Stimulated activated CD8-positive, alpha-beta memory T cell treated with anti-CD3 and anti-CD28 coated beads, Interleukin-4, amount 100 ng/mL, for 1 hour (primary cell): ENCODE results near the gene SNRNP48.

Experiments used
- DNase-seq, 2 donors: peaks; one replicate each; pipeline ENCODE4 v3.0.0-alpha.2; 2020; ENCODE audit warnings: low read depth in 2 of 2, low spot score in 1 of 2

Gene SNRNP48

GRCh38 chr6:7640607-7641577 lies 50.9 kb downstream of the SNRNP48 start:
- no peak for DNase-seq

GRCh38 chr6:7642791-7643190 lies 52.8 kb downstream of the SNRNP48 start:
- no peak for DNase-seq

DNA sequence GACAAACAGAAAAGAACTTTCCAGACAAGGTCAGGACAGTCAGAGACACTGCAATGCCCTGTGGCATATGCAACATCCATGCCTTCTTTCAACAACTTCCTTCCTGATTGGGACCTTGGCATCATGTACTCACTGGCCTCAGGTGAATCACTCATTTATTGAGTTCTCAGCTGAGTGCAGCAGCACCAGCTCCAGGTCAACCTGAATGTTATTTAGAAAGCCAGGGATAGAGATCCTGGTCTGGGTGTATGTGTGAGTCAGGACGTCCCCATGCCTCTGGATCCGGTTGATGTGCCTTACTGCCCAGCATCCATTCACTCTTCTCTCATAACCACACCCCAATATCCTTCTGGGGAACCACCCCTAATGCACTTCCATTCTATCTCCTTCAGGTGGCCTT lies 54.4 kb downstream of the SNRNP48 start:
- DNase-seq = no peak

GRCh38 chr6:7646394-7646793 lies 56.4 kb downstream of the SNRNP48 start:
- DNase-seq = no peak

DNA sequence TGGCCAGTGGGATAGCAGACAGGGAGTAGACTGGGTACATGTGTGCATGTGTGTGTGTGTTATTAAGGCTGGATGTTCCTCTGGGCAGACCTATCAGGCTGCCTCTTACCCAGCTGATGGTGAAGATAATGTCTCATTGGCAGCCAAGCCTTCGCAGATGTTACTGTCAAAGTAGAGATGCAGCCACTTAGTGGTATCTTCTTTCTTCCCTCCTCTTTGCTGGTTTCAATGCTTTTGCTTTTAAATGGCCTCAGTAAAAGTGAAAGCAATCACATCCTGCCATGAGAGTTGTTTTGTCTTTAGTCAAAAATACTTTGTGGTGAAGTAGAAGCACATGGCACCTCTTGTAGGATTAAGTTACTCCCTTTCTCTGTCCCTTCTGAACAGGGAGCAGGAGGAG lies 57.5 kb downstream of the SNRNP48 start:
- DNase-seq = no peak

DNA sequence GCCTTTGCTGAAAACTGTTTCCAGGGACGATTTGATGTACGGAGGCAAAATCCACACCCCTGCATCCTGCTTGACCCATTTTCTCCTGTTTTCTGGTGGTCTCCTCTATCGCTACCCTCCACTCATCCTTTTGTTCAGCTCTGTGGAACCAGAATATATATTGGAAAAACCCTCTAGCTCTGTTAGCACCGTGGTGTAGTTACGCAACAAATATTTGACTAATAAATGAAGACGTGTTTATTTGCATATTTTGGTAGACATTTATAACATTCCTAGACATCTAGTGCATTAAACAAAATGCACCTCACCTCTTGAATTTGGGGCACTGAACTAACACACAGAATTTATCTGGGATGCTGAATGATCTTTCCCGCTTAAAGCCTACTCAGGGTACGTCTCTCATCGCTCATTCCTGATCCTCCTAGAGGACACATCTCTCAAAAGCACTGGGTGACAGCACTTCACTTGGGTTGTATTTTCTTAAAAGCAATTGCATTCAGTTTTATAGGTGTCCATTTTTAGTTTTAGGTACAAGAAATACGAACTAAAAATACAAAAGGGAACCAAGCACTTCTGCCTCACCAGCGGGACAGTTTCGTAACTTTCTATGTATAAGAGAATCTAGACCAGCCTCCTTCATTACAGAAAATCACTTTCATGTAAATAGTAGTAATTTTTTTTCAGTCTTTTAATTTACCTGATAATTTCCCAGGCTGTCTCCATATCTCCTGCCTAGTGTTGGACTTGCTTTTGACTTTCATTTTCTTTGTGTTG lies 59.2 kb downstream of the SNRNP48 start:
- no peak for DNase-seq

- DNase-seq = no peak
Observed at GRCh38 chr6:7650878-7651277, 60.9 kb downstream of the SNRNP48 start.

DNA sequence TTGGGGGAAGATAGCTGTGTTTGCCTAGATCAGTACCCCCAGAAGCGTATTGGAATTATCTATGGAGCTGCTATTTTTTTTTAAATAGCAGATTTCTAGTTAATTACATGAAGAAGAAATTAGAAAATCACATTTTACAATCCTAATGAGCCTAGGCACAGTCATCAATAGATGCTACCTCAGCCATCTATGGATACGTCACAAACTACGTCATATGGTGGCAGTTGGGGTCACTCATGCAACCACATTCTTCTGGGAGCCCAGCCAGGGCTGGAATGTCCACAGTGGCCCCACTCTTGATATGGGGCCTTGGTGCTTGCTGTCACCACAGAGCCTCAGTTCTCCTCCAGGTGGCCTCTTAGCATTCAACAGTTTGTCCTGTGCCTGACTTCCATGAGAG lies 63.0 kb downstream of the SNRNP48 start:
- no peak for DNase-seq

DNA sequence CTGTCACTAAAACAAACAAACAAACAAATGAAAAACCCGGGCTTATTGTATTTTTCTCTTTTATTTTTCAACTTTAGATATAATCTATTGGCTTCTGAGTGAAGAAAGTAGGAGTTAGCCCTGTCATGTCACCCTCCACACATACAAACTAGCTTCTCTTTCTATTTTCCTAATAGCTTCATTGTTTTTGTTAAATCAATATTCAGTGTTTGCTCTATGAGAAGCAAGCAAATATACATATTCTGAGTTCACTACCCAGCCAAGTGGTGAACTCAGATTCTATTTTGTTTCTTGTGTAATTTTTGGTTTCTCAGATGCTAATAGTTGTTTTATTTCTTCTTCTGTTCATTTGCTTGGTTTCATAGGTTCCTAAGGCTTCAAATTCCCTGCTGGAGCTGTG lies 66.4 kb downstream of the SNRNP48 start:
- DNase-seq = no peak

GRCh38 chr6:7658543-7658942 lies 68.5 kb downstream of the SNRNP48 start:
- DNase-seq = no peak

DNA sequence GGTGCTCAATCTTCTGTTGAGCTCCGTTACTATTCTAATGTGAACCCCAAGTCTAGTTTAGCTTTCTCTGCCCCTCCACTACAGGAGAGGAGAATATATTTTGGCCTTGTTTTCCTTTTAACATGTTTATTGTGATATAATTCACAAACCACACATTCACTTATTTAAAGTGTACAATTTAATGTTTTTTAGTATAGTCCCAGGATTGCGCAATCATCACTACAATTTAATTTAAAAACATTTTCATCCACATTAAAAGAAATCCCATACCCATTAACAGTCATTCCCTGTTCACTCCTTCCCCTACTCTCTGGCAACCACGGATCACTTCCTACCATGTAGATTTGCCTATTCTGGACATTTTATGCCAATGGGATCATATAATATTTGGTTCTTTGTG lies 71.4 kb downstream of the SNRNP48 start:
- DNase-seq = no peak
